Colonic mucosa (tissue), 4 donors: ENCODE results near the gene SKP1. TPM values are rescaled to one million over a fixed set of nuclear protein-coding genes. Genes with fewer than 3 reads are reported as not detected.

ENCODE experiments used
- DNase-seq: peaks from one replicate; pipeline ENCODE4 v3.0.0-alpha.2; 2020
- H3K27ac ChIP-seq: fragments of 200-600 bp; one replicate; pipeline ENCODE4 v1.8.0; 2021
- H3K27me3 ChIP-seq: fragments of 200-600 bp; one replicate; pipeline ENCODE4 v1.8.0; 2021
- H3K36me3 ChIP-seq: fragments of 200-600 bp; one replicate; pipeline ENCODE4 v1.8.0; 2021
- H3K4me1 ChIP-seq: fragments of 200-600 bp; one replicate; pipeline ENCODE4 v1.8.0; 2021; ENCODE audit warnings: mild to moderate bottlenecking
- H3K4me3 ChIP-seq: fragments of 200-600 bp; one replicate; pipeline ENCODE4 v1.8.0; 2021
- H3K9ac ChIP-seq, 2 donors: one replicate each; pipeline ENCODE4 v1.7.0; 2013; ENCODE audit warnings: control low read depth in 2 of 2, low read depth in 2 of 2, low read length in 2 of 2
- H3K9me3 ChIP-seq: fragments of 200-600 bp; one replicate; pipeline ENCODE4 v1.8.0; 2021
- intact Hi-C: fragments of 100-400 bp; cut with DNase I; formaldehyde crosslinking; loops from one replicate; pipeline ENCODE4 v1.14.1; 2022
- total RNA-seq, 2 donors: library from RNA; stranded (reverse); fragmentation: NEBNext Ultra II Directional in 1 of 2; extraction: Animal tissue kit (Norgen Biotek cat#: 25700) in 1 of 2; gene quantifications; one replicate each; pipeline ENCODE4 v1.2.1, GENCODE V29; 2021
- TF ChIP-seq, protein P1 (sequence below): fragments of 200-600 bp; IDR thresholded peaks from one replicate; pipeline ENCODE4 v1.8.0; 2022; ENCODE audit warnings: antibody characterized with exemption, mild to moderate bottlenecking
- donor health status: healthy.
- donor health status: DM: no; HTN: no; CAD: no.
- donor health status: DM: no; HTN: no; CAD: no.

Gene SKP1
- total RNA-seq, 2 donors from 2014 or later: 235 to 272 TPM

DNA sequence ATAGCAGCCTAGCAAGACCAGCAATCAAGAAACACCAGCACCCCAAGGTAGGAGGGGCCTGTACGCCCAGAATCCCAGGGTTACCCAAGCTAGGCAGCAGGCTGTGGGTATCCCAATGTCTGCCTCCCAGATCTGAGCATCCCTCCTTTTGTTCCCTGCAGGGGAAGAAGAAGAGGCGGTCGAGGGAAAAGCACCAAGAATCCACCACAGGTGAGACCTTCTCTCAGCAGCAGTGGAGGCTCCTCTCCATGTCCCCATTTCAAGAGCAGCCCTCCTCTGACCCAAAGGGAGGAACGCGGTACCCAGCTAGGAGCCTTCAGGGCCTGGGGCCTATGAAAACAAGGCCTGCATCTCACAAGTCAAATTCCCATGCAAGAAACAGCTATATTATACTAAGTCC is 33.3 kb downstream of the SKP1 start:
- Histone ChIP-seq H3K27ac (no peak overlapping the region), H3K36me3 (no peaks in the 10 kb centered on the region), H3K4me1 (no peaks in the 10 kb centered on the region), H3K27me3 (no peaks in the 10 kb centered on the region), H3K9ac (no peak overlapping the region), H3K4me3 (no peak overlapping the region), H3K9me3 (no peaks in the 10 kb centered on the region)
- peak; percentile 11 for DNase-seq
- TF ChIP-seq, protein P1, sequence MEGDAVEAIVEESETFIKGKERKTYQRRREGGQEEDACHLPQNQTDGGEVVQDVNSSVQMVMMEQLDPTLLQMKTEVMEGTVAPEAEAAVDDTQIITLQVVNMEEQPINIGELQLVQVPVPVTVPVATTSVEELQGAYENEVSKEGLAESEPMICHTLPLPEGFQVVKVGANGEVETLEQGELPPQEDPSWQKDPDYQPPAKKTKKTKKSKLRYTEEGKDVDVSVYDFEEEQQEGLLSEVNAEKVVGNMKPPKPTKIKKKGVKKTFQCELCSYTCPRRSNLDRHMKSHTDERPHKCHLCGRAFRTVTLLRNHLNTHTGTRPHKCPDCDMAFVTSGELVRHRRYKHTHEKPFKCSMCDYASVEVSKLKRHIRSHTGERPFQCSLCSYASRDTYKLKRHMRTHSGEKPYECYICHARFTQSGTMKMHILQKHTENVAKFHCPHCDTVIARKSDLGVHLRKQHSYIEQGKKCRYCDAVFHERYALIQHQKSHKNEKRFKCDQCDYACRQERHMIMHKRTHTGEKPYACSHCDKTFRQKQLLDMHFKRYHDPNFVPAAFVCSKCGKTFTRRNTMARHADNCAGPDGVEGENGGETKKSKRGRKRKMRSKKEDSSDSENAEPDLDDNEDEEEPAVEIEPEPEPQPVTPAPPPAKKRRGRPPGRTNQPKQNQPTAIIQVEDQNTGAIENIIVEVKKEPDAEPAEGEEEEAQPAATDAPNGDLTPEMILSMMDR: no peak
- intact Hi-C loops: loop anchor here (5.0 kb wide), 1 partner anchor 101 kb away; no protein-coding TSS in a partner anchor

- TF ChIP-seq, protein P1: no peak
- Histone ChIP-seq H3K4me1 (no peaks in the 10 kb centered on the region), H3K27ac (no peak overlapping the region), H3K4me3 (no peak overlapping the region), H3K9ac (no peak overlapping the region), H3K27me3 (no peaks in the 10 kb centered on the region), H3K9me3 (no peaks in the 10 kb centered on the region), H3K36me3 (no peaks in the 10 kb centered on the region)
- DNase-seq: peak; percentile 15
- intact Hi-C loops: loop anchor here (5.0 kb wide), 1 partner anchor 101 kb away; no protein-coding TSS in a partner anchor
Measured at GRCh38 chr5:134142806-134143205, 33.9 kb downstream of the SKP1 start.

GRCh38 chr5:134142052-134142451 is 34.7 kb downstream of the SKP1 start:
- H3K9me3 ChIP-seq: no peaks in the 10 kb centered on the region
- no peaks in the 10 kb centered on the region for H3K4me1 ChIP-seq
- TF ChIP-seq, protein P1: no peak
- intact Hi-C loops: loop anchor here (5.0 kb wide), 1 partner anchor 100 kb away; no protein-coding TSS in a partner anchor
- no peak overlapping the region for H3K27ac ChIP-seq
- H3K27me3 ChIP-seq: no peaks in the 10 kb centered on the region
- DNase-seq: peak; percentile 15
- H3K4me3 ChIP-seq: no peak overlapping the region
- no peak overlapping the region for H3K9ac ChIP-seq
- no peaks in the 10 kb centered on the region for H3K36me3 ChIP-seq

DNA sequence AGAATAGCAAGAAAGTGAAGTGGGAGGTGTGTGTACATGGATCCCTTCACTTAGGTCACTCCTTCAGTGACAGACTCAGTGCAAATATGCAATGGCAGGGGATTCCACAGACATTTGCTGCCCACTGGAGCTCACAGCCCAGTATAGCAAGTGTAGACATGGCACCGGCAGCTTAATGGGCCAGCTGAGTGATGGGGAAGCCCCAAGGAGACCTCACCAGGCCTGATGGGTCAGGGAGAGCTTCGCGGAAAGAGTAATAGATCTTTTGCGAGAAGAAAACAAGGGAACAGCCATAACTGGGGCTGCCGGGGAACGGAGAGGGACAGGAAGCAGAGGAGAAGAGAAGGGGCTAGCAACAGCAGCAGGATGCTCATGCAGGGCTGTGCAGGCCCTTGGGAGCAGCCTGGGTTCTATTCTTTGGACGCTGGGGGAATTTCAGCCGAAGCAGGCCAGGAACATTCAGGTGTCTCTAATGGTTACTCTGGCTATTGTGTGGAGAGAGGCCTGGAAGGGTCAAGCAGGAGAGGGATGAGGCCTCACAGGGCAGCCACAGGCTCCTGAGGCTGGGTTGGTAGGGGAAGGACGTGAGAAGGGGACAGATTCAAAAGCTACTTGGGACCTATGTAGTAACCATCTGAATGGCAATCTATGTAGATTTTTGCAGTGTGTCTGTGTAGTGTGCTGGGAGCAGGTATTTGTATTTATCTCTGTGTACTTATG is 35.3 kb downstream of the SKP1 start:
- no peak for DNase-seq
- Histone ChIP-seq H3K27me3 (no peaks in the 10 kb centered on the region), H3K4me1 (no peaks in the 10 kb centered on the region), H3K9me3 (no peaks in the 10 kb centered on the region), H3K36me3 (no peaks in the 10 kb centered on the region), H3K27ac (no peak overlapping the region), H3K4me3 (no peak overlapping the region), H3K9ac (no peak overlapping the region)
- intact Hi-C loops: loop anchor here (5.0 kb wide), 1 partner anchor 99 kb away; no protein-coding TSS in a partner anchor
- TF ChIP-seq, protein P1: no peak

DNA sequence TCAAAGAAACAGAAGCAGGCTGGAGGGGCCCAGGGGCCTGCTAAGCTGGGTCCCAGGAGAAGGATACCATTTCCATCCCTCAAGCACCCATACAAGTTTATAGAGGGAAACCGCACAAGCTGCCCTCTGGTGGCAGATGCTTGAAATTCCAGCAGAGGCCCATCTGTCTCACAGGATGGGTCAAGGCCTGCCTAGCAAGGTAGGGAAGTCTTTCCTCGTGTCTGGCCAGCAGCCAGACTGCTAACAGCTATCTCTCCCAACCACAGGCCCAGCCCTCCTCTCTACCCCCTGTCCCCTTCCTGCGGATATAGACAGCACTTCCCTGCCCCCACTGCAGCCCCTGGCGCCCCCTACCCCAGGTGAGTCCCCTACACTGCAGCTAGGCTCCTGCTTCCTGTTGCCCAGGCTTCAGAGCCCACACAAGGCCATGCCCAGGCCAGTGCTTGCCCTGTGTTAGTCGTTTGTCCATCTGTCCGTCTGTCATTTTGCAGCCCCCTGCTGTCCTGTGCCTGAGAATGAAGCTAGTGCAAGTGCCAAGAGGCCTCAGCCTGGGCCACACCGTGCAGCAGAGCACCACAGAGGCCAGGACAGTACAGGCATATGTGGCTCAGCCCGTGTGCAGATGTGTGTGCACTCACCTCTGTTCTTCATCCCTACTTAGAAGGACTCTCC is 36.1 kb downstream of the SKP1 start:
- Histone ChIP-seq H3K4me3 (no peak overlapping the region), H3K36me3 (no peaks in the 10 kb centered on the region), H3K9me3 (no peaks in the 10 kb centered on the region), H3K4me1 (no peaks in the 10 kb centered on the region), H3K9ac (no peak overlapping the region), H3K27ac (no peak overlapping the region), H3K27me3 (no peaks in the 10 kb centered on the region)
- peak; percentile 79 for DNase-seq
- intact Hi-C loops: loop anchor here (5.0 kb wide), 1 partner anchor 98 kb away; no protein-coding TSS in a partner anchor
- TF ChIP-seq, protein P1: peak; percentile 84
